MM.1S (cell line): ENCODE results near the gene ITPR1.

Experiments used
- DNase-seq: peaks from one replicate; pipeline ENCODE4 v3.0.0-alpha.2; 2015
- H2AFZ ChIP-seq: fragments of 300-600 bp; sonication (generic); 2 replicates; pipeline ENCODE4 v1.6.0; 2016; ENCODE audit warnings: antibody characterized with exemption, low read length
- H3F3A ChIP-seq: fragments of 300-600 bp; sonication (generic); 2 replicates; pipeline ENCODE4 v1.6.1; 2016; ENCODE audit warnings: mild to moderate bottlenecking, antibody characterized with exemption, low read length, moderate library complexity, mixed read lengths; ENCODE audit not compliant: insufficient read depth
- H3K27ac ChIP-seq: fragments of 300-600 bp; sonication (generic); 2 replicates; pipeline ENCODE4 v1.5.1; 2016; ENCODE audit warnings: mild to moderate bottlenecking, low read length
- H3K27me3 ChIP-seq: fragments of 300-600 bp; sonication (generic); replicated peaks from 2 replicates; pipeline ENCODE4 v1.6.0; 2016; ENCODE audit warnings: low read length; ENCODE audit not compliant: insufficient read depth
- H3K36me3 ChIP-seq: fragments of 300-600 bp; sonication (generic); replicated peaks from 2 replicates; pipeline ENCODE4 v1.6.1; 2016; ENCODE audit warnings: mild to moderate bottlenecking, low read length, mixed read lengths; ENCODE audit not compliant: insufficient read depth
- H3K4me1 ChIP-seq: fragments of 300-600 bp; sonication (generic); 2 replicates; pipeline ENCODE4 v1.6.1; 2016; ENCODE audit warnings: low read length, mixed read lengths
- H3K4me2 ChIP-seq: fragments of 300-600 bp; sonication (generic); 2 replicates; pipeline ENCODE4 v1.6.0; 2016; ENCODE audit warnings: low read depth, low read length
- H3K4me3 ChIP-seq: fragments of 300-600 bp; sonication (generic); 2 replicates; pipeline ENCODE4 v1.5.1; 2016; ENCODE audit warnings: low read length, mixed read lengths
- H3K79me2 ChIP-seq: fragments of 300-600 bp; sonication (generic); 2 replicates; pipeline ENCODE4 v1.6.1; 2016; ENCODE audit warnings: mixed run types, low read length, mixed read lengths
- H3K9ac ChIP-seq: fragments of 300-600 bp; sonication (generic); 2 replicates; pipeline ENCODE4 v1.6.1; 2016; ENCODE audit warnings: low read length, mixed read lengths
- H3K9me2 ChIP-seq: fragments of 300-600 bp; sonication (generic); replicated peaks from 2 replicates; pipeline ENCODE4 v1.6.1; 2016; ENCODE audit warnings: mild to moderate bottlenecking, low read length, mixed read lengths; ENCODE audit not compliant: insufficient read depth
- H3K9me3 ChIP-seq: fragments of 300-600 bp; sonication (generic); replicated peaks from 2 replicates; pipeline ENCODE4 v1.6.1; 2016; ENCODE audit warnings: mild to moderate bottlenecking, low read length, mixed read lengths; ENCODE audit not compliant: insufficient read depth
- H4K20me1 ChIP-seq: fragments of 300-600 bp; sonication (generic); 2 replicates; pipeline ENCODE4 v1.6.1; 2016; ENCODE audit warnings: mild to moderate bottlenecking, low read length, moderate library complexity, mixed read lengths; ENCODE audit not compliant: insufficient read depth
- CTCF ChIP-seq: fragments of 300-600 bp; sonication (generic); IDR thresholded peaks from 2 replicates; pipeline ENCODE4 v1.5.1; 2016; ENCODE audit warnings: antibody characterized with exemption, low read length, mixed read lengths
- EZH2 ChIP-seq: fragments of 300-600 bp; sonication (generic); optimal IDR thresholded peaks from 2 replicates; pipeline ENCODE3; 2017; ENCODE audit warnings: low read depth, mild to moderate bottlenecking, antibody characterized with exemption, low read length, mixed read lengths
- EZH2phosphoT487 ChIP-seq: fragments of 300-600 bp; sonication (generic); IDR thresholded peaks from 2 replicates; pipeline ENCODE4 v1.6.1; 2018; ENCODE audit warnings: antibody characterized with exemption, low read length

The ITPR1 gene

GRCh38 chr3:4742359-4742758 is 249.2 kb downstream of the ITPR1 start:
- Histone ChIP-seq H3K27me3 (no peaks in the 10 kb centered on the region), H3K9ac (no peak overlapping the region), H3K27ac (no peak overlapping the region), H3K4me2 (no peak overlapping the region), H3K4me1 (no peaks in the 10 kb centered on the region), H2AFZ (no peak overlapping the region), H3F3A (no peaks in the 10 kb centered on the region), H3K36me3 (no peaks in the 10 kb centered on the region), H3K4me3 (no peak overlapping the region), H3K9me2 (no peaks in the 10 kb centered on the region), H3K79me2 (no peaks in the 10 kb centered on the region), H4K20me1 (no peaks in the 10 kb centered on the region), H3K9me3 (no peaks in the 10 kb centered on the region)
- DNase-seq, result no peak
- no peak for TF ChIP-seq CTCF
- no peak for TF ChIP-seq EZH2
- TF ChIP-seq EZH2phosphoT487, result no peak

DNA sequence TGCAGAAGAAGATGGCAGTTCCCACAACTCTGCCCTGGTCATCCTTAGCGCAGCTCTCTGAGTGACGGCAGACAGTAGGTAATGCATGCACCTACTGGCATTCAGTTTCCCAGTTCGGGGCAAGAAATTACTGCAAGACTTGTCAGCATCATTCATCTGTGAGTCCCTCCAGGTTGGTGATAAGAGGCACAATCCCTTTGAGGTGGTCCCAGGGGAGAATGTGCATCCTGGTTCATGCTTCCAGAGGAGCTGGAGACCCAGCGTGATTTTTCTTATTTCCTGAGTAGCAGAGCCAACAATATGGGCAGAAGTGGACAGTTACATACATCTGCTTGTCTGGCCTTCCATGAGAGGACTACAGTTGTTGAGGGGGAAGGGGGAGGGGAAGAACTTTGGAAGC is 250.2 kb downstream of the ITPR1 start:
- H3K36me3 ChIP-seq, result no peaks in the 10 kb centered on the region
- H3K4me2 ChIP-seq, result no peak overlapping the region
- H3K27me3 ChIP-seq, result no peaks in the 10 kb centered on the region
- H3K9me3 ChIP-seq, result no peaks in the 10 kb centered on the region
- no peaks in the 10 kb centered on the region for H3K9me2 ChIP-seq
- H4K20me1 ChIP-seq, result no peaks in the 10 kb centered on the region
- H2AFZ ChIP-seq, result no peak overlapping the region
- no peak overlapping the region for H3K4me3 ChIP-seq
- no peak overlapping the region for H3K9ac ChIP-seq
- DNase-seq, result no peak
- no peaks in the 10 kb centered on the region for H3K4me1 ChIP-seq
- H3K27ac ChIP-seq, result no peak overlapping the region
- no peaks in the 10 kb centered on the region for H3K79me2 ChIP-seq
- no peaks in the 10 kb centered on the region for H3F3A ChIP-seq
- no peak for TF ChIP-seq CTCF
- no peak for TF ChIP-seq EZH2
- TF ChIP-seq EZH2phosphoT487, result no peak

- no peak overlapping the region for H3K4me3 ChIP-seq
- no peak overlapping the region for H3K27ac ChIP-seq
- no peak overlapping the region for H3K4me2 ChIP-seq
- H3K9ac ChIP-seq, result no peak overlapping the region
- H3K79me2 ChIP-seq, result no peaks in the 10 kb centered on the region
- H3K27me3 ChIP-seq, result no peaks in the 10 kb centered on the region
- no peak overlapping the region for H2AFZ ChIP-seq
- H3K9me3 ChIP-seq, result no peaks in the 10 kb centered on the region
- H3K9me2 ChIP-seq, result no peaks in the 10 kb centered on the region
- H3K36me3 ChIP-seq, result no peaks in the 10 kb centered on the region
- no peak for DNase-seq
- H3F3A ChIP-seq, result no peaks in the 10 kb centered on the region
- H4K20me1 ChIP-seq, result no peaks in the 10 kb centered on the region
- TF ChIP-seq EZH2phosphoT487 (no peak), CTCF (no peak), EZH2 (no peak)
- no peaks in the 10 kb centered on the region for H3K4me1 ChIP-seq
These were observed 251.5 kb downstream of the ITPR1 start for GRCh38 chr3:4744405-4745234.
